Putamen (tissue), 1 donor: ENCODE results near the gene ANKRD44.

Experiments
- DNase-seq: peaks from one replicate; pipeline ENCODE4 v3.0.0-alpha.2; 2016; ENCODE audit warnings: low spot score

The ANKRD44 gene

GRCh38 chr2:197145471-197146056 is 165.0 kb downstream of the ANKRD44 start:
- DNase-seq: peak; percentile 36

GRCh38 chr2:197144183-197144582 is 166.4 kb downstream of the ANKRD44 start:
- no peak for DNase-seq

- DNase-seq: no peak
Observed at GRCh38 chr2:197141702-197142473, 168.7 kb downstream of the ANKRD44 start.

GRCh38 chr2:197140045-197140444 is 170.5 kb downstream of the ANKRD44 start:
- DNase-seq: no peak

GRCh38 chr2:197138506-197138905 is 172.1 kb downstream of the ANKRD44 start:
- no peak for DNase-seq

GRCh38 chr2:197137826-197138477 is 172.6 kb downstream of the ANKRD44 start:
- no peak for DNase-seq

GRCh38 chr2:197137231-197137630 is 173.3 kb downstream of the ANKRD44 start:
- DNase-seq: no peak

GRCh38 chr2:197136452-197136851 is 174.1 kb downstream of the ANKRD44 start:
- DNase-seq: no peak

- DNase-seq: no peak
Observed at GRCh38 chr2:197135806-197136205, 174.8 kb downstream of the ANKRD44 start.

- DNase-seq: no peak
Observed at GRCh38 chr2:197134206-197134605, 176.4 kb downstream of the ANKRD44 start.

GRCh38 chr2:197131558-197131855 is 179.1 kb downstream of the ANKRD44 start:
- DNase-seq: no peak

GRCh38 chr2:197130318-197130717 is 180.3 kb downstream of the ANKRD44 start:
- DNase-seq: no peak

GRCh38 chr2:197128897-197129296 is 181.7 kb downstream of the ANKRD44 start:
- no peak for DNase-seq

GRCh38 chr2:197128126-197128525 is 182.5 kb downstream of the ANKRD44 start:
- no peak for DNase-seq

- DNase-seq: no peak
Observed at GRCh38 chr2:197126630-197127352, 183.8 kb downstream of the ANKRD44 start.

- DNase-seq: no peak
Observed at GRCh38 chr2:197124639-197125390, 185.8 kb downstream of the ANKRD44 start.

GRCh38 chr2:197122821-197123220 is 187.8 kb downstream of the ANKRD44 start:
- no peak for DNase-seq

- DNase-seq: no peak
Observed at GRCh38 chr2:197121756-197122385, 188.7 kb downstream of the ANKRD44 start.

- DNase-seq: no peak
Observed at GRCh38 chr2:197121255-197121654, 189.3 kb downstream of the ANKRD44 start.

GRCh38 chr2:197116306-197116879 is 194.2 kb downstream of the ANKRD44 start:
- DNase-seq: no peak

- DNase-seq: no peak
Observed at GRCh38 chr2:197115325-197115724, 195.3 kb downstream of the ANKRD44 start.
